WTC11 (cell line): ENCODE data around the gene WDSUB1. TPM values are rescaled to one million over a fixed set of nuclear protein-coding genes. Genes with fewer than 3 reads are reported as not detected.

Experiments used
- ATAC-seq: fragments of 200-7000 bp; cut with Tn5 transposase; 2 replicates; pipeline ENCODE4 v1.10.0; 2021; ENCODE audit warnings: mild to moderate bottlenecking, moderate library complexity
- CTCF ChIA-PET: fragments of 300-600 bp; sonication (Branson Sonifier 250); formaldehyde crosslinking; loops from one replicate; lab custom pipeline; 2021; ENCODE audit warnings: antibody characterized with exemption; lab: Charles Lee
- POLR2A ChIA-PET: fragments of 350-600 bp; sonication (Branson Sonifier 250); formaldehyde crosslinking; loops from one replicate; lab custom pipeline; 2021; ENCODE audit warnings: antibody characterized with exemption; lab: Charles Lee
- DNase-seq: peaks from one replicate; pipeline ENCODE4 v3.0.0; 2021; ENCODE audit warnings: low spot score
- H3K27ac Mint-ChIP-seq: 2 replicates; pipeline ENCODE4 v1.8.0; 2021; ENCODE audit warnings: mixed read lengths
- H3K27me3 Mint-ChIP-seq: 2 replicates; pipeline ENCODE4 v1.8.0; 2021; ENCODE audit warnings: low read depth, mild to moderate bottlenecking, moderate library complexity, mixed read lengths
- H3K36me3 Mint-ChIP-seq: 2 replicates; pipeline ENCODE4 v1.8.0; 2021; ENCODE audit warnings: mixed read lengths
- H3K4me1 Mint-ChIP-seq: 2 replicates; pipeline ENCODE4 v1.8.0; 2022; ENCODE audit warnings: mixed read lengths
- H3K4me3 Mint-ChIP-seq: 2 replicates; pipeline ENCODE4 v1.8.0; 2021; ENCODE audit warnings: mild to moderate bottlenecking, moderate library complexity, mixed read lengths
- H3K9me3 Mint-ChIP-seq: 2 replicates; pipeline ENCODE4 v1.8.0; 2021; ENCODE audit warnings: mixed read lengths
- ESRRA ChIP-seq: sonication (generic); formaldehyde crosslinking; IDR thresholded peaks from 2 replicates; pipeline ENCODE4 v1.8.1; 2022; ENCODE audit warnings: mild to moderate bottlenecking, missing genetic modification reagents, borderline replicate concordance
- ETV6 ChIP-seq: sonication (generic); formaldehyde crosslinking; IDR thresholded peaks from 2 replicates; pipeline ENCODE4 v1.8.1; 2022; ENCODE audit warnings: mild to moderate bottlenecking, missing genetic modification reagents
- IRF1 ChIP-seq: sonication (generic); formaldehyde crosslinking; IDR thresholded peaks from 2 replicates; pipeline ENCODE4 v1.8.0; 2023; ENCODE audit warnings: missing genetic modification reagents
- PRDM15 ChIP-seq: sonication (generic); formaldehyde crosslinking; IDR thresholded peaks from 2 replicates; pipeline ENCODE4 v1.8.0; 2022; ENCODE audit warnings: missing genetic modification reagents
- PREB ChIP-seq: sonication (generic); formaldehyde crosslinking; IDR thresholded peaks from 2 replicates; pipeline ENCODE4 v1.8.1; 2022; ENCODE audit warnings: mild to moderate bottlenecking, missing genetic modification reagents, moderate library complexity, borderline replicate concordance
- SOX15 ChIP-seq: fragments of 250-450 bp; sonication (Bioruptor Pico); IDR thresholded peaks from 2 replicates; pipeline ENCODE4 v1.9.0; 2021; ENCODE audit warnings: mild to moderate bottlenecking
- TP53 ChIP-seq: sonication (generic); formaldehyde crosslinking; IDR thresholded peaks from 2 replicates; pipeline ENCODE4 v1.8.1; 2023; ENCODE audit warnings: mild to moderate bottlenecking, missing genetic modification reagents
- USF2 ChIP-seq: sonication (generic); formaldehyde crosslinking; IDR thresholded peaks from 2 replicates; pipeline ENCODE4 v1.8.1; 2023; ENCODE audit warnings: mild to moderate bottlenecking, missing genetic modification reagents, moderate library complexity
- ZBTB21 ChIP-seq: sonication (generic); formaldehyde crosslinking; IDR thresholded peaks from 2 replicates; pipeline ENCODE4 v1.8.1; 2023; ENCODE audit warnings: mild to moderate bottlenecking, missing genetic modification reagents, borderline replicate concordance
- ZMAT4 ChIP-seq: fragments of 250-450 bp; sonication (Bioruptor Pico); IDR thresholded peaks from 2 replicates; pipeline ENCODE4 v1.9.0; 2021; ENCODE audit warnings: mild to moderate bottlenecking
- ZNF232 ChIP-seq: sonication (generic); formaldehyde crosslinking; IDR thresholded peaks from 2 replicates; pipeline ENCODE4 v1.8.0; 2022; ENCODE audit warnings: mild to moderate bottlenecking, missing genetic modification reagents
- ZNF416 ChIP-seq: fragments of 250-450 bp; sonication (Bioruptor Pico); IDR thresholded peaks from 2 replicates; pipeline ENCODE4 v1.9.0; 2021; ENCODE audit warnings: mild to moderate bottlenecking, inconsistent platforms
- ZNF671 ChIP-seq: fragments of 250-450 bp; sonication (Bioruptor Pico); IDR thresholded peaks from 2 replicates; pipeline ENCODE4 v1.8.0; 2021; ENCODE audit warnings: mild to moderate bottlenecking
- total RNA-seq: library from RNA; stranded (reverse); gene quantifications from 3 replicates; pipeline ENCODE4 v1.2.3, GENCODE V29; 2021

WDSUB1 gene
- total RNA-seq, 1 experiment from 2014 or later: 5.8 TPM

DNA sequence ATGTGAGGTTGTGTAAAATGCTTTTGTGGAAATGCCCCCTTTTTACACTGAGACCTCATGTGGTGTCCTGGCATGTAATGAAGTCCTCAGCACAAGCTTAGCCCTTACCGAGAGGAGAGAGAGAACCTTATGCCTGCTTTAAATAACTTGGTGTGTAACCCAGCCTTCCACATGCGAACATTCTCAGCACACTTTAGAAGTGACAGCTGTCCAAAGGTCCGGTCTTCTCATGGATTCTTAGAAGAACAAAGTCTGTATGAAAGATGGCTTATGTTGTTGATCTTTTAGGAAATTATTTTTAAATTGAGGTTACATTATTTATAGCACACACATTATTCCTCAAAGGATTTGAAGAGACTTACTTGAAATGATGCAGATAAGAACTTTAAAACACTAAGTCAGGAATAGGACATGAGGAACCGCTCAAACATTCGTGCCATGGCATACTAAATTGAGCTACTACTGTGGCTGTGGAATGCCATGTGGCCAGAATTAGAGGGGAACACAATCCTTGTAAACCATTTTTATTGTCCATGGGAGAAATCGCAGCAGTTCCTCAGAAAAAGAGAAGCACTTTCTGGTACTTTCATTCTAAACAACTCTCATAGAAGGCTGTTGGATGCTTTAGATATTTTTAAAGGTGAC is 79.6 kb downstream of the WDSUB1 start:
- TF ChIP-seq ETV6 (CRISPR knock-in tag) (no peak), ZNF232 (CRISPR knock-in tag) (no peak), ZBTB21 (CRISPR knock-in tag) (no peak)
- TF ChIP-seq, all 79 proteins: peak for 0
- Mint-ChIP-seq H3K4me3 (no peak overlapping the region), H3K27me3 (peaks cover 44% of the 10 kb centered on the region), H3K9me3 (no peaks in the 10 kb centered on the region), H3K36me3 (no peaks in the 10 kb centered on the region), H3K4me1 (peaks cover 9% of the 10 kb centered on the region), H3K27ac (no peak overlapping the region)
- CTCF ChIA-PET: no interaction called here
- POLR2A ChIA-PET: interaction anchor here (0.6 kb wide), 1 partner anchor 71 kb away, joined by 3 read pairs; no protein-coding TSS in a partner anchor
- ATAC-seq (no peak), DNase-seq (no peak)

- H3K36me3 Mint-ChIP-seq: no peaks in the 10 kb centered on the region
- H3K4me1 Mint-ChIP-seq: no peaks in the 10 kb centered on the region
- peaks cover 21% of the 10 kb centered on the region for H3K27me3 Mint-ChIP-seq
- no peak overlapping the region for H3K27ac Mint-ChIP-seq
- CTCF ChIA-PET: no interaction called here
- POLR2A ChIA-PET: no interaction called here
- H3K4me3 Mint-ChIP-seq: no peak overlapping the region
- ATAC-seq (no peak), DNase-seq (no peak)
- H3K9me3 Mint-ChIP-seq: no peaks in the 10 kb centered on the region
- TF ChIP-seq ZMAT4 (no peak), USF2 (CRISPR knock-in tag) (no peak), PRDM15 (CRISPR knock-in tag) (no peak), TP53 (CRISPR knock-in tag) (no peak), IRF1 (no peak), ZNF671 (CRISPR knock-in tag) (no peak)
Observed at GRCh38 chr2:159204381-159205144, 81.9 kb downstream of the WDSUB1 start.

- CTCF ChIA-PET: interaction anchor here (1.0 kb wide), 1 partner anchor 9 kb away, joined by 3 read pairs; no protein-coding TSS in a partner anchor
- ATAC-seq (no peak; the same call in 1 of the 2 replicates), DNase-seq (no peak)
- Mint-ChIP-seq H3K36me3 (no peaks in the 10 kb centered on the region), H3K27me3 (peaks cover 6% of the 10 kb centered on the region; the same call in 1 of the 2 replicates), H3K4me3 (no peak overlapping the region), H3K9me3 (no peaks in the 10 kb centered on the region), H3K4me1 (no peaks in the 10 kb centered on the region), H3K27ac (no peak overlapping the region)
- TF ChIP-seq ESRRA (CRISPR knock-in tag) (no peak), ZNF416 (no peak), SOX15 (no peak), PREB (CRISPR knock-in tag) (no peak), ETV6 (CRISPR knock-in tag) (no peak)
- POLR2A ChIA-PET: no interaction called here
Observed at GRCh38 chr2:159202568-159203071, 83.9 kb downstream of the WDSUB1 start.
